DOHH2 (cell line): ENCODE measurements around the gene TTC28.

Source experiments
- EZH2phosphoT487 ChIP-seq: fragments of 200-600 bp; sonication (generic); IDR thresholded peaks from 2 replicates; pipeline ENCODE4 v1.6.1; 2017; ENCODE audit warnings: borderline replicate concordance, mild to moderate bottlenecking, antibody characterized with exemption, low read length, moderate library complexity, mixed read lengths
- TF ChIP-seq, protein P1 (sequence below): fragments of 200-600 bp; sonication (generic); IDR thresholded peaks from one replicate; pipeline ENCODE4 v1.5.1; 2014; ENCODE audit warnings: antibody characterized with exemption, mild to moderate bottlenecking, low read depth, low read length; ENCODE audit not compliant: poor library complexity, severe bottlenecking

DNA sequence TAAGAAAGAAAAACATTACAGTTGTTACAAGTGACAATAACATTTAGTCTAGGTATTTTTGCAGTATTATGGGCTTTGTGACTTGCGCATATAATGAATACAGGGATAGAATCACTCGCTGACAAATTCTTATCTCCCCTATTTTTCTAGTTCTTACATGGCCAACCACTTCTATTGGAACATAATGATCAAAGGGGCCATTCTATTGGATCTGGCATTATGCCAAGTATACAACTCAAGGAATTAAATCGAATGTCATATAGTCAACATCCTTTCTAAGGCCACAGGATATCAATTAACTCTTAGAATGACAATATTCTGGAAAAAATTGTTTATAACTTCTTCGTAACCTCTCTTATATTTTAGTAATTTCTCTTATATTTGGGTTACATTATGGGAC lies 272.0 kb downstream of the TTC28 start:
- TF ChIP-seq, protein P1, sequence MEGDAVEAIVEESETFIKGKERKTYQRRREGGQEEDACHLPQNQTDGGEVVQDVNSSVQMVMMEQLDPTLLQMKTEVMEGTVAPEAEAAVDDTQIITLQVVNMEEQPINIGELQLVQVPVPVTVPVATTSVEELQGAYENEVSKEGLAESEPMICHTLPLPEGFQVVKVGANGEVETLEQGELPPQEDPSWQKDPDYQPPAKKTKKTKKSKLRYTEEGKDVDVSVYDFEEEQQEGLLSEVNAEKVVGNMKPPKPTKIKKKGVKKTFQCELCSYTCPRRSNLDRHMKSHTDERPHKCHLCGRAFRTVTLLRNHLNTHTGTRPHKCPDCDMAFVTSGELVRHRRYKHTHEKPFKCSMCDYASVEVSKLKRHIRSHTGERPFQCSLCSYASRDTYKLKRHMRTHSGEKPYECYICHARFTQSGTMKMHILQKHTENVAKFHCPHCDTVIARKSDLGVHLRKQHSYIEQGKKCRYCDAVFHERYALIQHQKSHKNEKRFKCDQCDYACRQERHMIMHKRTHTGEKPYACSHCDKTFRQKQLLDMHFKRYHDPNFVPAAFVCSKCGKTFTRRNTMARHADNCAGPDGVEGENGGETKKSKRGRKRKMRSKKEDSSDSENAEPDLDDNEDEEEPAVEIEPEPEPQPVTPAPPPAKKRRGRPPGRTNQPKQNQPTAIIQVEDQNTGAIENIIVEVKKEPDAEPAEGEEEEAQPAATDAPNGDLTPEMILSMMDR, result no peak
- TF ChIP-seq EZH2phosphoT487, result no peak
